Lung (tissue), 12 donors: ENCODE results near the gene LTB4R. TPM values are rescaled to one million over a fixed set of nuclear protein-coding genes. Genes with fewer than 3 reads are reported as not detected.

Experiments
- ATAC-seq: fragments of 200-7000 bp; cut with Tn5 transposase; one replicate; pipeline ENCODE4 v1.9.1; 2020; ENCODE audit warnings: moderate number of reproducible peaks; ENCODE audit not compliant: insufficient read depth, low FRiP score
- DNase-seq, 3 donors: peaks; one replicate each; pipeline ENCODE4 v3.0.0-alpha.2; 2013 to 2017
- H3K27ac ChIP-seq, 2 donors: one replicate each; pipeline ENCODE4 v1.5.1; 2013; ENCODE audit warnings: mild to moderate bottlenecking in 2 of 2, moderate library complexity in 2 of 2, control low read depth in 1 of 2, inconsistent platforms in 1 of 2, low read depth in 1 of 2, low read length in 1 of 2
- H3K27me3 ChIP-seq, 3 donors: one replicate each; pipeline ENCODE4 v1.5.1; 2013; ENCODE audit warnings: low read length in 2 of 3; ENCODE audit not compliant: control insufficient read depth in 3 of 3, insufficient read depth in 3 of 3
- H3K36me3 ChIP-seq, 4 donors: one replicate each; pipeline ENCODE4 v1.5.1; 2013; ENCODE audit warnings: low read length in 4 of 4, mild to moderate bottlenecking in 1 of 4, moderate library complexity in 1 of 4; ENCODE audit not compliant: control insufficient read depth in 4 of 4, insufficient read depth in 4 of 4
- H3K4me1 ChIP-seq, 5 donors: one replicate each; pipeline ENCODE4 v1.5.1; 2013; ENCODE audit warnings: low read length in 5 of 5, mild to moderate bottlenecking in 2 of 5, moderate library complexity in 1 of 5; ENCODE audit not compliant: control insufficient read depth in 5 of 5, insufficient read depth in 5 of 5
- H3K4me3 ChIP-seq: one replicate; pipeline ENCODE4 v1.5.1; 2013; ENCODE audit warnings: mild to moderate bottlenecking, control low read depth, moderate library complexity
- H3K9ac ChIP-seq, 2 donors: one replicate each; pipeline ENCODE4 v1.5.1; 2013; ENCODE audit warnings: low read length in 2 of 2, control low read depth in 1 of 2; ENCODE audit not compliant: insufficient read depth in 1 of 2
- H3K9me3 ChIP-seq, 4 donors: one replicate each; pipeline ENCODE4 v1.5.1; 2013; ENCODE audit warnings: low read length in 3 of 4, mild to moderate bottlenecking in 1 of 4, moderate library complexity in 1 of 4; ENCODE audit not compliant: control insufficient read depth in 4 of 4, insufficient read depth in 3 of 4
- WGBS, 2 donors: extraction: QIAGEN DNeasy Blood & Tissue Kit; methylation state at CpG; one replicate each; pipeline ENCODE4 v1.1.7; 2013; 5-methylcytosine and 5-hydroxymethylcytosine counted together
- polyA plus RNA-seq, 2 donors: library from polyadenylated mRNA; stranded (reverse); fragments of 200-250 nt; gene quantifications; one replicate each; pipeline ENCODE4 v1.2.1, GENCODE V29; 2013
- total RNA-seq, 2 donors: library from RNA; depleted of rRNA in 1 of 2; stranded (reverse); fragments of >200 nt in 1 of 2; gene quantifications; one replicate each; pipeline ENCODE4 v1.2.1, GENCODE V29; 2014 to 2021
- TF ChIP-seq, protein P1 (sequence below): IDR thresholded peaks from 2 replicates; pipeline ENCODE4 v1.5.1; 2012; ENCODE audit warnings: mild to moderate bottlenecking; ENCODE audit errors: control extremely low read depth, extremely low read depth
- donor health status: control.
- donor health status: control.
- donor health status: Bipolar disorder and iron deficiency.
- donor health status: healthy.
- donor health status: DM: yes; HTN: yes; CAD: no.

The LTB4R gene
- total and polyA plus RNA-seq, 4 donors, result 4.4 to 47.0 (median 11.0) TPM

DNA sequence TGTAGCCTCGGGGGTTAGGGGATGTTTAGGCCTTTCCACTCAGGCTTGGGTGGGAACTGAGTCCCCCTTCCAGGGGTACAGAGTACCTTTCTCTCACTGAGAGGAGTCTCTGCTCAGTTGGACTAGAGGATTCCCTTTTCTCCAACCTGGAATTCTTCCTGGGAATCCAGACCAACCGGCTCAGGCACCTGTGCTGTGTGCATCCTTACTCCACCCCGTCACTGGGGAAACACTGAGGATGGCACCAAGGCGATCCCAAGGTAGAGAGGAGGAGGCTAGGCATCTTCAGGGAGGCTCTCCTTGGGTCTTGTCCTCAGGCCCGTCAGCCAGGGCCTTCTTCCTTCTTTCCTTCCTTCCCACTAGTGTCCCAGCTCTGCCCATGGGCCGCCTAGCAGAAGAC, 47.5 kb upstream of the LTB4R start:
- 75 to 88% methylated on average over 6 of the region's 6 CpGs for WGBS, 2 donors
- H3K4me1 ChIP-seq, result peaks cover 0 to 9% (median 7%) of the 10 kb centered on the region in 5 donors
- DNase-seq (no peak), ATAC-seq (no peak)
- H3K36me3 ChIP-seq, result peaks cover 3 to 30% (median 7%) of the 10 kb centered on the region in 4 donors
- H3K9ac ChIP-seq, result no peak overlapping the region
- no peaks in the 10 kb centered on the region for H3K27me3 ChIP-seq
- H3K9me3 ChIP-seq, result no peaks in the 10 kb centered on the region
- H3K4me3 ChIP-seq, result no peak overlapping the region
- no peak overlapping the region for H3K27ac ChIP-seq
- TF ChIP-seq, protein P1, sequence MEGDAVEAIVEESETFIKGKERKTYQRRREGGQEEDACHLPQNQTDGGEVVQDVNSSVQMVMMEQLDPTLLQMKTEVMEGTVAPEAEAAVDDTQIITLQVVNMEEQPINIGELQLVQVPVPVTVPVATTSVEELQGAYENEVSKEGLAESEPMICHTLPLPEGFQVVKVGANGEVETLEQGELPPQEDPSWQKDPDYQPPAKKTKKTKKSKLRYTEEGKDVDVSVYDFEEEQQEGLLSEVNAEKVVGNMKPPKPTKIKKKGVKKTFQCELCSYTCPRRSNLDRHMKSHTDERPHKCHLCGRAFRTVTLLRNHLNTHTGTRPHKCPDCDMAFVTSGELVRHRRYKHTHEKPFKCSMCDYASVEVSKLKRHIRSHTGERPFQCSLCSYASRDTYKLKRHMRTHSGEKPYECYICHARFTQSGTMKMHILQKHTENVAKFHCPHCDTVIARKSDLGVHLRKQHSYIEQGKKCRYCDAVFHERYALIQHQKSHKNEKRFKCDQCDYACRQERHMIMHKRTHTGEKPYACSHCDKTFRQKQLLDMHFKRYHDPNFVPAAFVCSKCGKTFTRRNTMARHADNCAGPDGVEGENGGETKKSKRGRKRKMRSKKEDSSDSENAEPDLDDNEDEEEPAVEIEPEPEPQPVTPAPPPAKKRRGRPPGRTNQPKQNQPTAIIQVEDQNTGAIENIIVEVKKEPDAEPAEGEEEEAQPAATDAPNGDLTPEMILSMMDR, result no peak

DNA sequence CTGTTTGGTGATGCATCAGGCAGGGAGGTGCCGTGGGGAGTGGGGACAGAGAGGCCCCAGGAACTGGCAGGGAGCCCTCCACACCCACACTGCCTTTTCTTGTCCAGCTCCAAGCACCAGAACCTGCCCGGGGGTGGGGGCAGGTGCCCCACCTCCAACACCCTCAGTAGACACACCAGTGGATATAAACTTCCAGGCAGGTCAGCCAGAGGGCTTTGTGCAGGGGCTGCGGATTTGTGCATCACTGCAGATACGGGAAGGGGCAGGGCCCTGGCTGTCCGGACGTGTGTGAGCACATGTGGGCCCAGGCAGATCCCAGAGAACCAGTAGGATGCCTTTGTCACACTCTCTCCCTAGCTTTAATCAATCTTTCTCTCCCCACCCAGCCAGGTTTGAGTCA, 47.0 kb upstream of the LTB4R start:
- H3K36me3 ChIP-seq, result peaks cover 3 to 34% (median 7%) of the 10 kb centered on the region in 4 donors
- H3K9me3 ChIP-seq, result no peaks in the 10 kb centered on the region
- H3K9ac ChIP-seq, result no peak overlapping the region
- TF ChIP-seq, protein P1, result no peak
- no peak overlapping the region for H3K27ac ChIP-seq
- 84 to 85% methylated on average over 6 of the region's 6 CpGs for WGBS, 2 donors
- peak; percentile 7 for ATAC-seq
- no peak overlapping the region for H3K4me3 ChIP-seq
- DNase-seq, result no peak
- H3K4me1 ChIP-seq, result peaks cover 0 to 5% (median 3%) of the 10 kb centered on the region in 5 donors
- no peaks in the 10 kb centered on the region for H3K27me3 ChIP-seq

DNA sequence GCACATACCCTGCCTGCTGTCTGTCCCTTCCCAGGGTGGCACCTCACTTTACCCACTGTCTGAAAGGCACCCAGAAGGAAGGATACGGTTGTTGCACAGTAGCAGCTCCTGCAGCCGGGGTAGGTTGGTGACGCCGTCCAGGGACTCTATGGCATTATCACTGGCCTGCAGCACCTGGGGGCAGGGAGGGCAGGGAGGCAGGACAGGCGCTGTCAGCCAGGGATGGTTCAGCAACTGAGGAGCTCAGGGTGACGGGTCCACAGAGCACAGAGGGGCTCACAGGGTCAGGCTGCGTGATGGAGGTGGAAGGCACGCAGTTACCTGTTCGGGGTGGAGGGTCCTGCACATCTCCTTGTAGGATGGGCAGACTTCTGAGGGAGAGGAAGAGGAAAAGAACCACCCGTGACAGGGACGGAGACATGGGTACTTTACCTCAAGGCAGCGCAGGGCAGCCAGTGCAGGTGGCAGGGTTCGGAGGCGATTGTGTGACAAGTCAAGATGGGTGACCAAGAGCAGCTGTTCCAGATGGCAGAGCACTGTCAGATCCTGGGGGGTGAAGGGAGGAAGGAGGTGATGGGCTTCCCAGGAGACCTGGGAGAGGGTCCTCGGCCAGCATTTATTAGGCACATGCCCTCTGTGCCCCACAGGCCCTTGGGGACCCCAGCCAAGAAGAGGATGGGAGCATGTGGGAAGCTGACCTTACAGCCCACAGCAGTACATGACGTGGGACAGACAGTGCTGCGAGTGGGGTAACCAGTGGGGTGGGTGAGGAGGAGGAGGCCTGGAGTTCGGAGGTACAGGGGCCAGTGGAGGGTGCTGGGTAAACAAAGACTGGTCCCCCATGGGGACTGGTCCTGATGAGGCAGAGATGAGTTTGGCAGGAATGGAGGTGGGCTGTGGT, 44.7 kb upstream of the LTB4R start:
- no peak for ATAC-seq
- Histone ChIP-seq H3K27me3 (no peaks in the 10 kb centered on the region), H3K4me3 (no peak overlapping the region), H3K9me3 (no peaks in the 10 kb centered on the region), H3K4me1 (peaks cover 0 to 4% (median 0%) of the 10 kb centered on the region in 5 donors), H3K9ac (no peak overlapping the region), H3K36me3 (peaks cover 3 to 35% (median 7%) of the 10 kb centered on the region in 4 donors), H3K27ac (no peak overlapping the region)
- TF ChIP-seq, protein P1, result no peak
- DNase-seq, result no peak
- 90 to 93% methylated on average over 18 of the region's 18 CpGs for WGBS, 2 donors
